ENCODE data around the gene MOCS1.

- TF ChIP-seq CTCF (IDR thresholded peaks at IDR 0.05 in 4 of 5, conservative IDR thresholded peaks at IDR 0.05 in 1 of 5) (no peak), POLR2A (IDR thresholded peaks at IDR 0.05) (no peak)
These were observed 22.7 kb upstream of the MOCS1 start for GRCh38 chr6:39956936-39957335.
